IPS DF 6.9 (cell line): ENCODE results near the gene TBX15.

Experiments used
- DNase-seq: peaks from one replicate; pipeline ENCODE4 v3.0.0-alpha.2; 2013; ENCODE audit warnings: low read depth, low spot score
- H3K27ac ChIP-seq: one replicate; pipeline ENCODE4 v1.5.1; 2013; ENCODE audit warnings: low read length, control low read depth
- H3K27me3 ChIP-seq: 2 replicates; pipeline ENCODE4 v1.6.1; 2013; ENCODE audit warnings: mild to moderate bottlenecking, low read length; ENCODE audit not compliant: control insufficient read depth, insufficient read depth
- H3K36me3 ChIP-seq: 2 replicates; pipeline ENCODE4 v1.6.1; 2013; ENCODE audit warnings: low read length; ENCODE audit not compliant: control insufficient read depth, insufficient read depth
- H3K4me1 ChIP-seq: 2 replicates; pipeline ENCODE4 v1.6.1; 2013; ENCODE audit warnings: low read length; ENCODE audit not compliant: control insufficient read depth, insufficient read depth
- H3K4me3 ChIP-seq: 2 replicates; pipeline ENCODE4 v1.5.1; 2013; ENCODE audit warnings: mild to moderate bottlenecking, low read length
- H3K9me3 ChIP-seq: 2 replicates; pipeline ENCODE4 v1.6.1; 2013; ENCODE audit warnings: low read length, inconsistent platforms; ENCODE audit not compliant: control insufficient read depth, insufficient read depth
- WGBS: extraction: QIAGEN DNeasy Blood & Tissue Kit; methylation state at CpG from one replicate; pipeline ENCODE4 v1.1.7; 2013; ENCODE audit warnings: mixed read lengths, missing lambda C conversion rate; ENCODE audit not compliant: insufficient read length, insufficient coverage; 5-methylcytosine and 5-hydroxymethylcytosine counted together

Gene TBX15

DNA sequence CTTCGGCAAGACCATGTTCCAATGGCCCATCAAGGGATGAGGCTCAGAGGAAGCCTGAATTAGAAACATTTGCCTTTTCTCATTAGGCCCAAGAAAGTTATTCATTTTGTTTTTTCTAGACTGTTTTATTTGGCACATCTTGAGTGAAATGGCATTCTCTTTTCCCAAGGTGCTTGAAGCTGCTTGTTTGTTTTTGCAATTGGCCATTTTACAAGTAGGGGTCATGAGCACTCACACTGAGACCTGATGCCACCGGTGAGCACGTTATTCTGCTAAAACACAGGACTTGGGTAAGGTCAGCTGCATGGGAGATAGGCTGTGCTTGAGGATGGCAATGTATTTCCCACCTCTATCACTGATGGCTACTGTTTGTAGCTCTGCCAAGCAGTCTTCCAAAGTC, 128.1 kb downstream of the TBX15 start:
- H3K27me3 ChIP-seq, result no peaks in the 10 kb centered on the region
- no peak overlapping the region for H3K4me3 ChIP-seq
- WGBS, result no CpG with 5 or more reads among the region's 3 CpGs
- no peaks in the 10 kb centered on the region for H3K36me3 ChIP-seq
- H3K4me1 ChIP-seq, result no peaks in the 10 kb centered on the region
- no peak for DNase-seq
- no peaks in the 10 kb centered on the region for H3K9me3 ChIP-seq
- no peak overlapping the region for H3K27ac ChIP-seq

DNA sequence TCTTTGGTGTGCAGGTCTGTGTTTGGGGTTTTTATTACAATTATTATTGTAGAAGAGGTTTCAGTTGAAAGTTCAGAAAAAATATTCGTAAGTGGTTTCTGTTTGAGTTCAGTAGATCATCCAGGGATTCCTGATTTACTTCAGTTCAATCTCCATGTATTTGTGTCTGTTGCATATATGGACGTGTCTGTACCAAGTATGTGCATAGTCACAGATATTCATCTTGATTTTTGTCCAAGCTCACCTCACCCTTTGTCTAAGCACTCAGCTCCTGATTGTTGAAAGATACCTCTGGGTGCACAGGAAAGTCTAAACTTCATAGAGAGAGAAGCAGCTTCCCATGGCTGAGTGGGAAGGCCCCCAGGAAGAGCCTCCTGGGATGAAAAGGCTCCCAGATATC, 141.7 kb downstream of the TBX15 start:
- Histone ChIP-seq H3K36me3 (no peaks in the 10 kb centered on the region), H3K9me3 (no peaks in the 10 kb centered on the region), H3K4me1 (no peaks in the 10 kb centered on the region), H3K4me3 (no peak overlapping the region), H3K27me3 (no peaks in the 10 kb centered on the region; the same call in 1 of the 2 replicates), H3K27ac (no peak overlapping the region)
- DNase-seq, result no peak
- WGBS, result no CpG with 5 or more reads among the region's 2 CpGs

- H3K27ac ChIP-seq, result no peak overlapping the region
- no peaks in the 10 kb centered on the region for H3K36me3 ChIP-seq
- H3K27me3 ChIP-seq, result no peaks in the 10 kb centered on the region; the same call in 1 of the 2 replicates
- H3K4me1 ChIP-seq, result no peaks in the 10 kb centered on the region
- H3K9me3 ChIP-seq, result no peaks in the 10 kb centered on the region
- no peak overlapping the region for H3K4me3 ChIP-seq
- no CpG with 5 or more reads among the region's 14 CpGs for WGBS
- no peak for DNase-seq
These were observed 145.5 kb downstream of the TBX15 start for GRCh38 chr1:118842452-118843201.

DNA sequence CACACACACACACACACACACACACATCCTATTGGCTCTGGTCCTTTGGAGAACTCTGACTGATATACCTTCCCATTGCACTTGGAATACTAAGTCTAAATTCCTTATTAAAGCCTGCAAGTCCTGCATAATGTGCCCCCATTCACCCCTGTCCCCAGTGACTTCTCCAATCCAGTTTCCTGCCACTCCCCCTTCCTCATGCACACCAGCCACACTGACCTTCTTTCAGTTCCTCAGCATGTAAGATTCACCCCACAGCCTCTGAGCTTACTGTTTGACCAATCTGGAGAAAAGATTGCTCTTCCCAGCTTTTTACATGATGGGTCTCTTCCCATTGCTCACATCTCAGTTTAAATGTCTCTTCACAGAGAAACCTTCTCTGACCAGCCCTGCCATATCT, 146.6 kb downstream of the TBX15 start:
- no peak for DNase-seq
- no peaks in the 10 kb centered on the region for H3K4me1 ChIP-seq
- no peaks in the 10 kb centered on the region for H3K36me3 ChIP-seq
- no peaks in the 10 kb centered on the region for H3K9me3 ChIP-seq
- no peaks in the 10 kb centered on the region; the same call in 1 of the 2 replicates for H3K27me3 ChIP-seq
- H3K27ac ChIP-seq, result no peak overlapping the region
- no peak overlapping the region for H3K4me3 ChIP-seq
